Lower leg skin (tissue), 4 donors: Measurements from ENCODE around the gene PRELID2. TPM values are rescaled to one million over a fixed set of nuclear protein-coding genes. Genes with fewer than 3 reads are reported as not detected.

Source experiments
- DNase-seq, 2 donors: peaks; one replicate each; pipeline ENCODE4 v3.0.0-alpha.2; 2019; ENCODE audit warnings: low spot score in 2 of 2
- H3K4me3 ChIP-seq: fragments of 200-600 bp; sonication (generic); 2 replicates; pipeline ENCODE4 v1.5.1; 2017; ENCODE audit warnings: mild to moderate bottlenecking, low read depth; ENCODE audit not compliant: poor library complexity, severe bottlenecking
- CTCF ChIP-seq, 3 donors: fragments of 450-650 bp; IDR thresholded peaks; one replicate each; pipeline ENCODE4 v1.5.1; 2016; ENCODE audit warnings: antibody characterized with exemption in 3 of 3, mild to moderate bottlenecking in 3 of 3, moderate library complexity in 2 of 3
- POLR2A ChIP-seq, 2 donors: fragments of 450-650 bp; IDR thresholded peaks; one replicate each; pipeline ENCODE4 v1.6.1; 2016 to 2017; ENCODE audit warnings: antibody characterized with exemption in 2 of 2, mild to moderate bottlenecking in 1 of 2, moderate library complexity in 1 of 2
- WGBS, 2 donors: methylation state at CpG; one replicate each; pipeline ENCODE4 v1.1.5; 2018; 5-methylcytosine and 5-hydroxymethylcytosine counted together
- intact Hi-C: fragments of 100-400 bp; cut with DNase I; formaldehyde crosslinking; loops from one replicate; pipeline ENCODE4 v1.15.0; 2023; ENCODE audit warnings: low total_unique reads
- total RNA-seq, 4 donors: library from RNA; depleted of rRNA; stranded (reverse); fragments of >200 nt; gene quantifications; one replicate each; pipeline ENCODE4 v1.1.0, GENCODE V29; 2016

The PRELID2 gene
- total RNA-seq, 4 donors from 2014 or later: 2.9 to 6.4 (median 4.7) TPM

DNA sequence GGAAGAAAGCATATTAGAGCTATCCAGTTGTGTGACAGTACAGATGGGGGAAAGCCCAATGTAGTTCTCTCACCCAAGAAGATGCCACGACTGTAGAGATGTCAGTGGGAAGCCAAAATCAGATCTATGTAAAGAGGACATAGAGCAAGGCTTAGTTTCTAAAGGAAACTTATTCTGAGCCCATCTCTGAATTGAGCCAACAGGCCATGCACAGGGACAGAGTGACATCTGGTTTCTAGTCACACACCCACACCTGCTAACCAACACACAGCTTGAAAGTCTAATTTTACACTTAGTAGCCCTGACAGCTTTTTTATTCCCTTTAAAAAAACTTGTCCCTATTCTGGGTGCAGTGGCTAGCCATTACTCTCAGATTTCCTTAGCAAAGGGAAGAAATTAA is 22.3 kb downstream of the PRELID2 start:
- no peak overlapping the region for H3K4me3 ChIP-seq
- no peak for DNase-seq
- TF ChIP-seq CTCF (IDR thresholded peaks at IDR 0.05): no peak
- TF ChIP-seq POLR2A (IDR thresholded peaks at IDR 0.05): no peak
- intact Hi-C loops: no loop called here
- WGBS, 2 donors: 75 to 76% methylated on average over 1 of the region's 1 CpG

DNA sequence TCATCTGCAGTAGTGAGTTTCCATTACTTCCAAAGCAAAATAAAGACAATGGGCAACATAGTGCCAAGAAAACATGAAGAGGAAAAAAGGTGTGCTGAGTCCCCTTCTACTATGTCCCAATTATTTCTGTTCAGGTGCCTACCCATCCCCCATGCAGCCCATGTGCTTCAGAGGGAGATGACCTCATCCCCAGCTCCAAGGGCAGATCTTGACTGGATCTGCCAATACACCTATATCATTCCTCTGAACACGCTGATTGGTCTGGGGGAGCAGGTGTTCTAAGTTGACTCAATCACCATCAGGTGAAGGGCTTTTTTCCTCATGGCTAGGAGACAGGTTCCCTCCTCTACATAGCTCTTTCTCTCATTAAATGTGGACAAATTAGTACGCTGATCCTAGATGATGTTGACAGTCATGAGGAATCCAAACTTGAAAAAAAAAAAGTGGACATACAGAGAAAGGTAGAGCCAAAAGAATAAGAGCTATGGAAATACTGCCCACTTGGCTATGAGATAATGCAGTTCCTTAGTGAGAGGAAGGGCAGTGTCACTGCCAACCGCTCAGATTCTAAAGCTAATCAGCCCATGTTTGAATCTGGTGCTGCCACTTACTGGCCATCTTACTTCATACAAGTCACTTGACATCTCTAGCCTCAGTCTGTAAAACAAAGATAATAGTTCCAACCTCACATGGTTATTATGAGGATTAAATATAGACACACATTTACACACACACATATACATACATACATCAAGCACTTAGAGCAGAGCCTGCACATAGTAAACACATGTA is 23.1 kb downstream of the PRELID2 start:
- no peak overlapping the region for H3K4me3 ChIP-seq
- intact Hi-C loops: no loop called here
- TF ChIP-seq POLR2A (IDR thresholded peaks at IDR 0.05): no peak
- TF ChIP-seq CTCF (IDR thresholded peaks at IDR 0.05): no peak
- no peak for DNase-seq
- 70 to 79% methylated on average over 3 of the region's 3 CpGs for WGBS, 2 donors

DNA sequence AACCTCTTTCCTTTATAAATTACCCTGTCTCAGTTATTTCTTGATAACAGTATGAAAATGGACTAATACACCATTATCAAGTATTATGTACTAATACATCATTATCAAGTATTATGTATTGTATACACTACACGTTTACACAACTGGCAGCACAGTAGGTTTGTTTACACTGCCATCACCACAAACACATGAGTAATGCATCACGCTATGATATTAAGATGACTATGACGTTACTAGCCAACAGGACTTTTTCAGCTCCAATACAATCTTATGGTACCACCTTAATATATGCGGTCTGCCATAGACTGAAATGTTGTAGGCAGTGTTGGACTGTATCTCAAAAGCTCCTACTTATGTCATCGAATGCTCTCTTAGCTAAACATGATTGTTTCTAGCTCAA is 28.2 kb downstream of the PRELID2 start:
- WGBS, 2 donors: 90 to 92% methylated on average over 5 of the region's 5 CpGs
- H3K4me3 ChIP-seq: no peak overlapping the region
- no peak for DNase-seq
- TF ChIP-seq CTCF (IDR thresholded peaks at IDR 0.05) (no peak), POLR2A (IDR thresholded peaks at IDR 0.05) (no peak)
- intact Hi-C loops: no loop called here

GRCh38 chr5:145805819-145806218 is 29.3 kb downstream of the PRELID2 start:
- TF ChIP-seq POLR2A (IDR thresholded peaks at IDR 0.05) (no peak), CTCF (IDR thresholded peaks at IDR 0.05) (no peak)
- WGBS, 2 donors: 93% methylated on average over 4 of the region's 4 CpGs

GRCh38 chr5:145804701-145805100 is 30.4 kb downstream of the PRELID2 start:
- 89 to 92% methylated on average over 3 of the region's 3 CpGs for WGBS, 2 donors
- intact Hi-C loops: no loop called here
- DNase-seq: no peak
- no peak for TF ChIP-seq POLR2A (IDR thresholded peaks at IDR 0.05)
- TF ChIP-seq CTCF (IDR thresholded peaks at IDR 0.05): no peak
- H3K4me3 ChIP-seq: no peak overlapping the region

More at GRCh38 chr5:145805819-145806218, 29.3 kb downstream of the PRELID2 start:
- DNase-seq: no peak
- H3K4me3 ChIP-seq: no peak overlapping the region
- intact Hi-C loops: no loop called here
